Measurements from ENCODE around the gene CPN2.

The CPN2 gene

GRCh38 chr3:194313560-194314387 is 37.4 kb downstream of the CPN2 start:
- no peak for DNase-seq (ENCODE audit: low read depth in 2 of 2)

GRCh38 chr3:194312743-194313281 is 38.3 kb downstream of the CPN2 start:
- no peak for DNase-seq (ENCODE audit: low read depth in 2 of 2)

- no peak for DNase-seq (ENCODE audit: low read depth in 2 of 2)
Observed at GRCh38 chr3:194312186-194312742, 38.9 kb downstream of the CPN2 start.

- DNase-seq (ENCODE audit: low read depth in 2 of 2) = no peak
Observed at GRCh38 chr3:194311000-194311399, 40.1 kb downstream of the CPN2 start.

- no peak for DNase-seq (ENCODE audit: low read depth in 2 of 2)
Observed at GRCh38 chr3:194310060-194310835, 40.9 kb downstream of the CPN2 start.

GRCh38 chr3:194308601-194309449 is 42.3 kb downstream of the CPN2 start:
- no peak for DNase-seq (ENCODE audit: low read depth in 2 of 2)

GRCh38 chr3:194307849-194308248 is 43.3 kb downstream of the CPN2 start:
- no peak for DNase-seq (ENCODE audit: low read depth in 2 of 2)

- DNase-seq (ENCODE audit: low read depth in 2 of 2) = no peak
Observed at GRCh38 chr3:194306771-194307640, 44.1 kb downstream of the CPN2 start.

- no peak for DNase-seq (ENCODE audit: low read depth in 2 of 2)
Observed at GRCh38 chr3:194306109-194306686, 44.9 kb downstream of the CPN2 start.

GRCh38 chr3:194305356-194306108 is 45.6 kb downstream of the CPN2 start:
- DNase-seq (ENCODE audit: low read depth in 2 of 2) = no peak

GRCh38 chr3:194304186-194304917 is 46.8 kb downstream of the CPN2 start:
- DNase-seq (ENCODE audit: low read depth in 2 of 2) = no peak

GRCh38 chr3:194303749-194304148 is 47.4 kb downstream of the CPN2 start:
- no peak for DNase-seq (ENCODE audit: low read depth in 2 of 2)

- DNase-seq (ENCODE audit: low read depth in 2 of 2) = no peak
Observed at GRCh38 chr3:194301730-194302129, 49.4 kb downstream of the CPN2 start.

- DNase-seq (ENCODE audit: low read depth in 2 of 2) = no peak
Observed at GRCh38 chr3:194300936-194301335, 50.2 kb downstream of the CPN2 start.

- DNase-seq (ENCODE audit: low read depth in 2 of 2) = no peak
Observed at GRCh38 chr3:194300382-194300758, 50.8 kb downstream of the CPN2 start.

- DNase-seq (ENCODE audit: low read depth in 2 of 2) = no peak
Observed at GRCh38 chr3:194298331-194299227, 52.5 kb downstream of the CPN2 start.

- DNase-seq (ENCODE audit: low read depth in 2 of 2) = no peak
Observed at GRCh38 chr3:194296454-194297263, 54.5 kb downstream of the CPN2 start.

All from activated CD4-positive, alpha-beta T cell treated with anti-CD3 and anti-CD28 coated beads for 24 hours (primary cell).